ENCODE measurements around the gene PSMB1.
"Not testable (repeated sequence)": the region's sequence is repeated elsewhere in the genome, so short reads cannot be mapped to it uniquely, and the experiment has no call there.

PSMB1 gene

GRCh38 chr6:170502733-170503413 is 50.2 kb downstream of the PSMB1 start:
- not testable (repeated sequence) for DNase-seq (ENCODE audit: low spot score)

- DNase-seq (ENCODE audit: low spot score), result not testable (repeated sequence)
Observed at GRCh38 chr6:170502268-170502667, 50.8 kb downstream of the PSMB1 start.

GRCh38 chr6:170500955-170501590 is 52.0 kb downstream of the PSMB1 start:
- DNase-seq (ENCODE audit: low spot score), result no peak

- no peak for DNase-seq (ENCODE audit: low spot score)
Observed at GRCh38 chr6:170497841-170498301, 55.2 kb downstream of the PSMB1 start.

DNA sequence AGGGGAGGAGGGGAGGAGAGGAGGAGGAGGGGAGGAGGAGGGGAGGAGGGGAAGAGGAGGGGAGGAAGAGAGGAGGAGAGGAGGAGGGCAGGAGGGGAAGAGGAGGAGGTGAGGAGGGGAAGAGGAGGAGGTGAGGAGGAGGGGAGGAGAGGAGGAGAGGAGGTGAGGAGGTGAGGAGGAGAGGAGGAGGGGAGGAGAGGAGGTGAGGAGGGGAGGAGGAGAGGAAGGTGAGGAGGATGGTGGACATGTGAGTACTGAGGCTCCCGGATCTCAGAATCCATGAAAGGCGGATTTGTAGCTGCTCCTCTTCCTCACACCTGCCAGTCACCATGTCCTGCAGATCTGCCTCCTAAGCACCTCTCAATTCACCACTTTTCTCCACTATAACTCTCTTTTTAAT is 59.8 kb downstream of the PSMB1 start:
- no peak for DNase-seq (ENCODE audit: low spot score)

- DNase-seq (ENCODE audit: low spot score), result no peak
Observed at GRCh38 chr6:170490259-170490658, 62.8 kb downstream of the PSMB1 start.

- DNase-seq (ENCODE audit: low spot score), result no peak
Observed at GRCh38 chr6:170489836-170490235, 63.3 kb downstream of the PSMB1 start.

DNA sequence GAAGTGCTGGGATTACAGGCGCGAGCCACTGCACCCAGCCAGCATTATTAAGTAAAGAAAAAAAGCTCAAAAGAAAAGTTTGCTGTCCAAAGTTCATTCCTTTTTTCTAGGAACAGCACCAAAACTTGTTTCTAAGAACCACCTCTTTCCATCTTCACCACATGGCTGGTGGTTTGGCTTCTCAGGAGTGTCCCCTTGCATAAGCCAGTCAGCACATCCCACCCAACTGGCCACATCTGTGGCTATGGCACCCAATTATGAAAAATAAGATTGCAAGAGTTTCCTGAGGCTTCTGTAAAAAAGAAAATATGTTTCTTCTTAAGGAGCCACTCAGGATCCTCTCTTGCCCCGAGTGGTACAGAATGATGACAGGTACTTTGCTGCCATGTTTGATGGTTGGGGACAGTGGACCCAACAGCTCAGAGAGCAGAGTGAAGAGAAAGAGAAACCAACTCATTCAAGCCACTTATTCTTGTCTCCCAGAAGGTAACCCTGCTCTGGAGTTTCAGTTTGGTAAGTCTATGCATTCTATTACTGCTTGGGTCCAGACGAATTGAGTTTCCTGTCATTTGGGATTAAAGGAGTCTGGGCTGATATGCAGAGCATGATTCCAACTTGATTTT is 65.3 kb downstream of the PSMB1 start:
- no peak for DNase-seq (ENCODE audit: low spot score)

GRCh38 chr6:170485159-170485558 is 67.9 kb downstream of the PSMB1 start:
- DNase-seq (ENCODE audit: low spot score), result no peak
